Stimulated activated CD8-positive, alpha-beta memory T cell treated with anti-CD3 and anti-CD28 coated beads, Interleukin-7, amount 100 ng/mL, for 24 hours (primary cell): Measurements from ENCODE around the gene TMEM11.
"Not testable (repeated sequence)": the region's sequence is repeated elsewhere in the genome, so short reads cannot be mapped to it uniquely, and the experiment has no call there.

Source experiments
- DNase-seq: peaks from one replicate; pipeline ENCODE4 v3.0.0-alpha.2; 2020; ENCODE audit warnings: low read depth

TMEM11 gene

DNA sequence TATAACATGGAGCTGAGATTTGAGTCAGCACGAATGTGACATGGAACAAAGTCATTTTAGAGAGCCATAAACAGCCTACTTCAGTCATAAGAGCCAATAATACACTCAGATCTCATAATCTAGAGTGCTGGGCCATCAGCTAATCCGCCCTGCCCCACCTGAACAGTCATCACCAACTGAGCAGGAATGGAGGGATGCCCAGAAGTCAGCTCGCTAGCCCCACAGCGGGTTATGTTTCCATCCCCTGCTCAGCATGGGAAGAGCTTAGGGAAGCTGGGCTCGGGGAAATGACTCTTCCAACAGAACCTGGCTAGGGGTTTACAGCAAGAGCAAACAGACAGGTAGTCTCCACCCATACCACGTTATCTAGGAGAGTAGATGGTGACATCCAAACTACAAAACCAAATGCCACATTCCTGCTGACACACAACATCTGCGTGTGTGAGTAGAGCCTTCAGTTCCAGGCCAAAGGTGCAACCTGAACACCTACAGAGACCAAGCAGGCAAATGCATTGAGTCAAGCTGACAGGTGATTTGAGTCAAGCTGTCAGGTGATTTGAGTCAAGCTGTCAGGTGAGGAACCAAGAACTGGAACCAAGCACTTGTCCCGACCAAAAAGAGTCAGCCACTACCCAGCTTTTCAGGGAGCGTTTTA is 2.0 kb downstream of the TMEM11 start:
- no peak for DNase-seq

- no peak for DNase-seq
Measured at GRCh38 chr17:21210411-21211076, 3.4 kb downstream of the TMEM11 start.

DNA sequence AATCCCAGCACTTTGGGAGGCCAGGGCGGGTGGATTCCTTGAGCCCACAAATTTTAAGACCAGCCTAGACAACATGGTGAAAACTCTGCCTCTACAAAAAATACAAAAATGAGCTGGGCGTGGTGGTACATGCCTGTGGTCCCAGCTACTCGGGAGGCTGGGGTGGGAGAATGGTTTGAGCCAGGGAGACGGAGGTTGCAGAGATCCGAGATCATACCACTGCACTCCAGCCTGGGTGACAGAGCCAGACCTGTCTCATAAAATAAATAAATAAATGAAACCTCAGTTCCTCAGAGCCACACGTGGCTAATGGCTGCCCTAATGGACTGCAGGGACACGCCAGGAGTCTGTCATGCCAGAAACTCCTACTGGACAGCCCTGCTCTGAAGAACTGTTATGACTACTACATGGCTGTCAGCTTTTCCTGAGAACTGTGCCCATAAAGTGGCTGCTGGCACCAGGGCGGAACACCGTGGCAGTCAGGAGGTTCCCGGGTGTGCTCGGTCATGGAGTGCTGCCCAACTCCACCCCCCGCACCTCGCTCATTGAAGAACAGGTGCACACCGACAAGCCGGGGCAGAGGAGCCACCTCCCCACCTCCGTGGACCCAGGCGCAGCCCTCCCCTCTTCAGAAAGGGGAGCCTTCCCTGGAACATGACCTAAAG is 4.3 kb downstream of the TMEM11 start:
- DNase-seq = no peak

DNA sequence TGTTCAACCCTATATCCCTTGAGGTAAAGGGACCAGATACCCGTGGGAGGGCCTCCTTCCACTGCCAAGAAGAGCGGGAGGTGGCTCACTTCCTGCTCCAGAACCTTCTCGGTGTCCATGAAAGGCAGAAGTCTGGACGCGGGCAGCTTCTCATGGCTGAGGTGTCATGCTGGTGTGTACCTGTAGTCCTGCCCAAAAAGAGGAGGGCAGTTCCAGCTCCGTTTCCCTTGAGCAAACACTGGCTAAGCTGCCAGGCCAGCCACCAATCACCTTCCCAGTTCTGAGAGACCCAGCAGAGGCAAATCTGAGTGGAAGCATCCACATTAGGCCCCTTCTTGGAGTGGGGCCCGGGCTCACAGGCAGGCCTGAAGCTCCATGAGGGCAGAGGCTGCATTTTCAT is 5.6 kb downstream of the TMEM11 start:
- DNase-seq = no peak

DNA sequence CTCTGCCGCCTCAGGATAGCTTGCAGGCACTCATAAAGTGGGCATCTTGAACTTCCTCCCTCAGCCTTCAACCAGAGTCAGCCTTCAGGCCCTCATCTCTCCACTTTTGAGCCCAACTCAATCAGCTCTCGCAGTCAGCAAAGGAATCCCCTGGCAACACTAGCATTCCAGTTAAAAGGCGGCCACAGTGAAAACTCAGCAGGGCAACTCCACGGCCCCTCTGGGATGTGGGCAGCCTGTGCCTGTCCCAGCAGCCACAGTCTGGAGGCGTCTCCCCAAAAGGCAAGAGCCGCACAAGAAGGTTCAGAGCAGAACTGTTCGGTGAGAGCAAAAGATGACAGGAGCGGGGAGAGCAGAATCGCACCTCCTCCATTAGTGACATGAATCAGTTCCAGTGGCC is 9.0 kb downstream of the TMEM11 start:
- no peak for DNase-seq

DNA sequence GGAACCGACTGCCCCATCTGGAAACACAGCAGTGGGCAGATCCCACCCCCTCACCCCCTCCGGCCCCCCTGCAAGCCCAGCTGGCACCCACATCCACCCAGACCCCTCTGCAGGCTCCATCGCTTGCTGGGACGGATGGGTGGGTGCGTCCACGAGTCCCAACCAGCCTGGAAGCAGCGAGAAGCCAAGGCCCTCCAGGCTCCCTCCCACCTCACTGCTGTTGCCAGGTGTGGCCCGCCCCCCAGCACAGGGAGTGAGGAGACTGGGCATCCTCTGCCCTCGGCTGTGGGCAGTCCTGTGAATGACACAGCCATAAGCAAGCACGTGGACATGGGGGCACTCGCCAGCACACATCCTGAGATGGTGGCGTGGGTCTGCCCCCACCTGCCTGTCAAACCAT is 11.4 kb downstream of the TMEM11 start:
- no peak for DNase-seq

DNA sequence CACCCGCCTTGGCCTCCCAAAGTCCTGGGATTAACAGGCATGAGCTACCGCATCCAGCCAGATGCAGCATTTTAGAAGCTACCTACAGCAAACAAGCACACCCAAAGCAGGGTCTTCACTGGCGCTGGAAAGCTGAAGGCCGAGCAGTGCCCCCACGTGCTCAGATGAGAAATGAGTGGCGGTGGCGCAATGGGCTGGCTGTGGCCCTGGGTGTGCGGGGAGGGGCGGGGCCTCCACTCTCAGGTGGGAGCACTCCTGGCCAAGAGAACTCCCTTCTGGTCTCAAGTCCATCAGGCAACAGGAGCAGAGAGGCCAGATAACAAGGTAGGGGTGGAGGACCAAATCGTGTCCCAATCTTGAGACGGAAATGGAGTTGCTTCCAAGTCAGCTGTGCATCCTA is 12.1 kb downstream of the TMEM11 start:
- no peak for DNase-seq

- no peak for DNase-seq
Measured at GRCh38 chr17:21201298-21201595, 12.7 kb downstream of the TMEM11 start.

GRCh38 chr17:21200590-21201297 is 13.2 kb downstream of the TMEM11 start:
- no peak for DNase-seq

GRCh38 chr17:21199856-21200255 is 14.1 kb downstream of the TMEM11 start:
- DNase-seq = no peak

GRCh38 chr17:21199311-21199710 is 14.7 kb downstream of the TMEM11 start:
- DNase-seq = no peak

DNA sequence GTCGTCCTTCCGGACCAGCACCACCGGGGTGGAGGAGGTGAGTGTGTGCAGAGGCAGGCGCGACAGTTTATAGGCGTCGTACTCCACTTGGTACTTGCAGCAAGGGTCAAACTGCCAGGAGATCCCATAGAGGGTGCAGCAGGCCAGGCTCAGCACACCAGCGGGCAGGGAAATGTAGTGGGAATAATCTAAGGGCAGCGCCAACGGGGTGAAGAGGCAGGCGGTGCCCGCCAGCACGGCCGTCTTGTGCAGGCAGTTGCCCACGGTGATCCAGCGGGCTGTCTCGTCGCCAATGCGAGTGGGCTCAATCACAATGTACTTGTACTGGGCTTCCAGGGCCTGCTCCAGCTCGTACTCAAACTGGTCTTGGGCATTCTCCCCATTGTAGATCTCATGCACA is 15.6 kb downstream of the TMEM11 start:
- DNase-seq = no peak

- DNase-seq = no peak
Measured at GRCh38 chr17:21196126-21196525, 17.8 kb downstream of the TMEM11 start.

DNA sequence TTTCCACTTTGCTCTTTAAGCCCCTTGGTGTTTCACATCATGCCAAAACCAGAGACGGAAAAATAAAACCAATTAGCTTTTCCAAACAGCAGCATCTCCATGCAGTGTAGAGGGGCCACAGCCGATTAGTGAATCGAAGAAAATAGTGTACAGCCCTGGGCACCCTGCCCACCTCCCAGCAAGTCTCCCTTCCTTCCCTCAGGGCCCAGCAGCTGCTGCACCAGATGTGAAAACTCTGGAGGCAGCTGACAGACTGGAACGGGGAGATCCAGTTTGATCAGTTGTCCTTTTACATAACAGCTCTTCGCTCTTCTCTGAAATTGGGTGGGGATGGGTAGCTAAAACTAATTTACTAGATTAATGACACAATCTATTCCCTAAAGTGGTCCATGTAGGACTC is 19.3 kb downstream of the TMEM11 start:
- no peak for DNase-seq

DNA sequence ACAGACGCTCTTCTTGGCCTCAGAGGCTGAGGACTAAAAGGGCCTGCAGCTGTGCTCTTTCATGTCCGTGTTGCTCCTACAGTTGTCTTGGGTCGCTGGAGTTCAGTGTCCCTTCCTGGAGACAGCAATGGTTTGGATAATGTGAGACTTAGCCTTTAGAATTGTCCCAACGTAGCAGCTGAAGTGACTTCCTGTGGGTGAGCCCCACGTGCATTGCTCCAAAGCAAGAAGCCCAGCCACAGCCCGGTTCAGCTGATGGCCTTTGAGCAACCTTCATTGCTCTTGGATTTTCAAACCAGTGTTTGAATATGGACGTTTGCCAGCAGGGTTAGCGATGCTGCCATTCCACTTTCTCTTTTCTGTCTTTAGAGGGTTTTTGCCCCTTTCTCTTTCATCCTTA is 19.7 kb downstream of the TMEM11 start:
- no peak for DNase-seq

DNA sequence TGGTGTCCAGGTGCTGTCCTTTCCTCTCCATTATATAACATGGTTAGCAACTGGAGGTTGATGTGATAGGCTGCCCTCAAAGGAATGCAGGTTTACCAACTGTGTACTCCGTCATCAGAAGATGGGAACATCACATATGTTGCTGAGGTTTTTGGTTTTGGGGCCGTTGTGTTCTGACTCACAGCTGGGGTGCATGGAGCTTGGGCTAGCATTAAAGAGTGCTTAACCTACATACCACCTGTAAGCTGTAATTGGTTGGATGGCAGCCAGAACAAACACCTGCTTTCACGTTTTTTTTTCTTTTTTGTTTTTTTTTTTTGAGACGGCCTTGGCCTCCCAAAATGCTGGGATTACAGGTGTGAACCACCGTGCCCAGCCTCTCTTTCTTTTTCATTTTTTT is 20.9 kb downstream of the TMEM11 start:
- no peak for DNase-seq

- DNase-seq = not testable (repeated sequence)
Measured at GRCh38 chr17:21192414-21192813, 21.5 kb downstream of the TMEM11 start.

DNA sequence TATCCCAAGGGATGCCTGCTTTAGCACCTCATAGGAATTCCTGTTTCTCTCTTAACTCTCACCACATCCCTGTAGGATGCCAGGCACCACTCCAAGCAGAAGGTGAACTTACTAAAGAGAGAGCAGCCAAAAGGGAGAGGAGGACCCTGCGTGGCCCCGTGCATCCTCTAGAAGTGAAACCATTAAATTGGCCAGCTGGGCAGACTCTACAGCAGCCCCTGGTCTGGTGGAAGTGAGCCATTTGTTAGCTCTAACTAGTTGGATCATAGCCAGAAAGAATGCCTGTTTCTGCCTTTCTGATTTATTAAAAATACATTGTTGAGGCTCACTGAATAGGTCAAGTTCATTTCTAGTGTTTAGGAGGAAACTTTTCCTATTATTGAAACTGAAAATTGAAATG is 22.3 kb downstream of the TMEM11 start:
- no peak for DNase-seq

GRCh38 chr17:21190078-21190477 is 23.9 kb downstream of the TMEM11 start:
- DNase-seq = no peak

- DNase-seq = no peak
Measured at GRCh38 chr17:21189361-21189760, 24.6 kb downstream of the TMEM11 start.

- no peak for DNase-seq
Measured at GRCh38 chr17:21186399-21187187, 27.4 kb downstream of the TMEM11 start.

DNA sequence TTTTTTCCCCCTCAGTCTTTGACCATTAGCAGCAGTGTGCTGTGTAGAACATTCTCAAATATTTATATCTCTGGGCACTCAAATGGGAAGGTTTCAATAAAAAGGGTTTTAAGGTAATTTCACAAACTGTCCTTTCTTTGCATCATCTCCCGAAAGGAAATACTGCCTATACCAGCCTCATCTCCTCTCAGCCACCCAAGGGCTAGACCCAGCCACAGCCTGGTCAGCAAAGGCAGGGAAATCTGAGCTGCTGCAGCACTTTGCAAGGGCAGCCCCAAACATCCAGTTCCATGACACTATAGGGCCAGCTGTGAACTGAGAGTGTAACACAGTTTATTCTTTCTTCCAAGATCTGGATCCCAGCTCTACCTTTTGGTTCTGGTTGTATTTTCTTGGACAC is 28.9 kb downstream of the TMEM11 start:
- no peak for DNase-seq
